Effector memory CD4-positive, alpha-beta T cell (primary cell): ENCODE results near the gene ALOX15B.

Source experiments
- DNase-seq, 3 donors: peaks; one replicate each; pipeline ENCODE4 v3.0.0-alpha.2; 2020
- H3K27ac ChIP-seq: 2 replicates; pipeline ENCODE4 v1.7.0; 2013; ENCODE audit warnings: mild to moderate bottlenecking, low read length, moderate library complexity; ENCODE audit not compliant: insufficient read depth, poor library complexity, severe bottlenecking
- H3K27me3 ChIP-seq: replicated peaks from 2 replicates; pipeline ENCODE4 v1.7.0; 2013; ENCODE audit warnings: mild to moderate bottlenecking, low read length; ENCODE audit not compliant: insufficient read depth, control insufficient read depth, poor library complexity, severe bottlenecking
- H3K36me3 ChIP-seq: 2 replicates; pipeline ENCODE4 v1.7.0; 2013; ENCODE audit warnings: mild to moderate bottlenecking, low read length, moderate library complexity; ENCODE audit not compliant: control insufficient read depth, insufficient read depth
- H3K4me1 ChIP-seq: 2 replicates; pipeline ENCODE4 v1.7.0; 2013; ENCODE audit warnings: low read length, mild to moderate bottlenecking; ENCODE audit not compliant: control insufficient read depth, insufficient read depth, poor library complexity, severe bottlenecking
- H3K4me3 ChIP-seq: 2 replicates; pipeline ENCODE4 v1.7.0; 2013; ENCODE audit warnings: low read length, low read depth, mild to moderate bottlenecking; ENCODE audit not compliant: insufficient read depth, poor library complexity, severe bottlenecking
- H3K9me3 ChIP-seq: 2 replicates; pipeline ENCODE4 v1.7.0; 2013; ENCODE audit warnings: mild to moderate bottlenecking, low read length, moderate library complexity; ENCODE audit not compliant: control insufficient read depth

ALOX15B gene

DNA sequence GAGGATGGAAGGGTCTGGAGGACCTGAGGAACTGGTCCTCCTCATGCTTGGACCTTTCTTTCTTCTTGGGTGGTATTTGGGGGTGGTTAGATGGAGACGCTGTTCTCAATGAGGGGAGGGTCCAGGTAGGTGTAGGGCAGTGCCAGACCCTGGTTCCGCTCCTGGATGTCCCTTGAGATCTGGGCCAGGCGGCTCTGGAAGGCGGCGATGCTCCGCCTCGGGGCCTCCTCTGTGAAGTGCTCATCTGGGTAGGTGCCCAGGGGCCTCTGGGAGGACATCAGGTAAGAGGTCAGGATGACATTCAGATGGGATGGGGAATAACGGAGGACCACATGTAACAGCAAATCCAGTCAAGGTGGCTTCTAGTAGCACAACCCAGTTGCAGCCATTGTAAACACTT, 57.7 kb downstream of the ALOX15B start:
- peaks cover 8% of the 10 kb centered on the region for H3K4me1 ChIP-seq
- no peak overlapping the region for H3K27ac ChIP-seq
- no peaks in the 10 kb centered on the region for H3K9me3 ChIP-seq
- no peak for DNase-seq
- no peaks in the 10 kb centered on the region for H3K36me3 ChIP-seq
- H3K4me3 ChIP-seq: no peak overlapping the region
- H3K27me3 ChIP-seq: no peaks in the 10 kb centered on the region
